GM19455 (cell line): ENCODE data around the gene CABS1.

ENCODE experiments used
- ATAC-seq: cut with Tn5 transposase; IDR thresholded peaks from one replicate; pipeline ENCODE4 v1.9.1; 2021; ENCODE audit not compliant: unreplicated experiment

CABS1 gene

GRCh38 chr4:70334681-70335080 is at the start of gene CABS1:
Gene CABS1 (plus strand): TSS chr4:70334981. CDS start chr4:70335040, 59 bp downstream.
- ATAC-seq, result no peak

DNA sequence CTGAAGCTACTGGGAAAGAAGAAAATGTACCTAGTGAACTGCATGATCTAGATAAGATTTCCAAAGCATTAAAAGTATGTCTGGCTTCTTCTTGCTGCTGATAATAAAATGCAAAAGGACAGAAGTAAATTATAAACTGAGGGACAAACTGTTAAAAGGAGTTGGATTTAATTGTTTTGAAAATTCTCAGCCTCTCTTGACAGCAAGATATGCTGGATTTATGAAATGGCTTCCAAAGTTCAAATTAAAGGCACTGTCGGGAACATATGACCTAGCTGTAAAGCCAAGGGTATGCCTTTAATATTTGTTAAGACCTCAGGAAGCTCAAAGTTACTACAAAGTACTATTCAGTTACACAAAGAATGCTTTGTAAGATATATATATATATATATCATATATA is 46.1 kb upstream of the CABS1 start:
- no peak for ATAC-seq

DNA sequence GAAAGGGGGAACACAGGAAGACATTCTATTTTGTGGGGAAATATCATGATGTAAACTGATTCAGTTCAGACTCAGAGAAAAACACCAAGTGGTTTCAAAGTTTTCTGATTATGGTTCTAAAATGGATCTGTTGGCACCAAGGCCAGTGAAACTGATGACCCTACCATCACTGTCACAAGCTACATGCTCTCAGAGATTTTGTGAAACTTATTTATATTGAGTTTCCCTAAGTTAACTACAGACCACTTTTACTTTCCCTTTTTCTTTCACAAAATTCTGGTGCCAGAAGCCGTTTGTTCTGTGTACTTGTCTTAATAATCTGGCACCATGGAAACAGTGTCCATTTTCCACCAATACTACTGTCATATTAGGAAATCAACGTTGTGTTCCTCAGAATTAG is 43.4 kb upstream of the CABS1 start:
- ATAC-seq, result no peak

DNA sequence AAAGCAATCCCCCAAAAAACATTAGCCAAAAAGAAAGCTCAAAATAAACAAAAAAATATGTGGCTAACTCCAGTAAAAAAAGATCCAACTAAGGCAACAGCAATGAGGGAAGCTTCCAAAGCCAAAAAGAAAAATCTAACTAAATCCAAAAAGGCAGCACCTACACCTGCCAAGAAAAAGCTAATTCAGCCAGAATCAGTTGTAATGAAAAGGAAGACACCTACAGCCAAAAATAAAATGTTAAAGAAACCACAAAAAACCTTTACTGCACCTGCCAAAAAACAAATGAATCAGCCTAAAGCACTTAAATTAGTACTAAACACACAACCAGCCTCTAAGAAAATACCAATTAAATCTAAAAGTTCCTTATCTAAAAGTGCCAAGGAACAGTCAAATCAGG is 37.2 kb upstream of the CABS1 start:
- no peak for ATAC-seq

GRCh38 chr4:70298051-70298450 is 36.7 kb upstream of the CABS1 start:
- no peak for ATAC-seq

- no peak for ATAC-seq
These were observed 35.1 kb upstream of the CABS1 start for GRCh38 chr4:70299643-70300042.

DNA sequence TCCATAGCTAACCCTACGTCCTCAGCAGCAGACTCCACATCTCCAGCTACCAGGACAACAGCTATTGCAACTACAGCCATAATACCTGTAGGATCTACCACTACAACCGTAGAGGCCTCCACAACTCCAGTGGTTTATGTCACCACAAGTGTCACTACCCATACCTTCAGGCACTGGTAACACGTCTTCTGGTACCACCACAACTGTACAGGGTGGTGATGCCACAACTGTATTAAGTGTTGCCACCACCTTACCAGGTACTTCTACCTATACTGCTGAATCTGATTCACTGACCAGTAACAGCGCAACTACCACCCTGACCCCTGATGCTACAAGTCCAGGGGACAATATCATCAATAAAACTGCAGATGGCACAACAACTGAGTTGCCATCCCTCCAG is 34.6 kb upstream of the CABS1 start:
- ATAC-seq, result no peak

- ATAC-seq, result no peak
These were observed 31.7 kb upstream of the CABS1 start for GRCh38 chr4:70303090-70303489.

DNA sequence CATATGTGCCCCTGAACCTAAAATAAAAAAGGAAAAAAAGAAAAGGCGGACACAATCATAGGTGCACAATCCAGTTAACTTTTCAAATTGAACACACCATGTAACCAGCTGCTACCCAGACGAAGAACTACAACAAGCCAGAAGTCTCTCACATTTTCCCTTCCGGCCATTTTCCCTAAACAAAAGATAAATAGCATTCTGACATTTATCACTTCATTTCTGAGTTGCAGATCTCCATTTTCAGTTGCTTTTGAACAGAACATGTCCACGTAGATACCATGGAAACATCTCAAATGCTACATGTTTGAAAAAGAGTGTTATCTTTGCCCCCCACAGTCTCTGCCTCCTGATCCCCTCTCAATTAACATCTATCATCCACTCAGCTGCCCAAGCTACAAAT is 29.2 kb upstream of the CABS1 start:
- ATAC-seq, result no peak

GRCh38 chr4:70306076-70306475 is 28.7 kb upstream of the CABS1 start:
- no peak for ATAC-seq

- no peak for ATAC-seq
These were observed 21.0 kb upstream of the CABS1 start for GRCh38 chr4:70313736-70314135.

GRCh38 chr4:70315928-70316327 is 18.9 kb upstream of the CABS1 start:
- ATAC-seq, result no peak

GRCh38 chr4:70326052-70326451 is 8.7 kb upstream of the CABS1 start:
- no peak for ATAC-seq

- no peak for ATAC-seq
These were observed 1.3 kb downstream of the CABS1 start for GRCh38 chr4:70336043-70336442.

GRCh38 chr4:70337886-70338420 is 3.2 kb downstream of the CABS1 start:
- no peak for ATAC-seq

GRCh38 chr4:70356185-70356584 is 21.4 kb downstream of the CABS1 start:
- no peak for ATAC-seq

- no peak for ATAC-seq
These were observed 24.4 kb downstream of the CABS1 start for GRCh38 chr4:70359115-70359661.

DNA sequence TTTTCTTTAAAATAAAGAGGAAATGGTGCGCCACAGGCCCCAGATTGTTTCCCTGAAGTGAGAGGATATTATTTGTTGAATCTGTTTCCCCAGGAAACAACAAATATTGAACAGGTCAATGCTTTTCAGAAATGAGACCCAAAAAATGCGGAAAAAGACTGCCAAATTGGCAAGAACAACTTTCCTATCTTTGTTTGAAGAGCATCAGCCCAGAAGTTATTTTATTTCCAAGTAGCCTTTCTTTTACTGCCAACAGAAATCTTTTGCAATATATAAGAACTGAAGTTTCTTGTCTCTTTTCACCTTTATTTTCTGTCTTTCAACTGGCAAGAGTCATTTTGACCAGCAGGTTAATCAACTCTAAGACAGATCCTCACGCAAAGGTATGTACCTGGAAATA is 25.7 kb downstream of the CABS1 start, which contains the start of gene SMR3A:
SMR3A (plus strand) TSS at position 301 of the 400 bp plus-strand sequence. CDS start 1,356 bp downstream, outside the sequence.
- ATAC-seq, result no peak

- ATAC-seq, result no peak
These were observed 29.2 kb downstream of the CABS1 start for GRCh38 chr4:70364002-70364401.

DNA sequence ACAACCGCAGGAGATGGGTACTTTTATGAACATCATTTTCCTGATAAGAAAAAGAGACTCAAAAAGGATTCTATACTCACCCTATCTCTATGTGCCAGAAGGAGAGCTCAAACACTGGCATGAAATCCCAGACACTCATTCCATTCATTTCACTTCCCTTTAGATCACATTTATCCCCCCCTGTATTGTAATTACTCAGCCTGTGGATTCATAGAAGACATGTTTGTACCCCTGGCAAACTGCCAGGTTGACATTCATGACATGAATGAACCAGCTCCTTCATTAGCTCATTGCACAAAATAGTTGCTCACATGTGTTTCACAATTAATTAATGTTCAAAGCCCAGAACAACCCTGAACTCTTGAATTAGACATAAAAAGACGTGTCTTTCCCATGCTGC is 30.7 kb downstream of the CABS1 start:
- ATAC-seq, result no peak

- no peak for ATAC-seq
These were observed 33.0 kb downstream of the CABS1 start for GRCh38 chr4:70367813-70368212.

GRCh38 chr4:70371987-70372386 is 37.2 kb downstream of the CABS1 start:
- no peak for ATAC-seq

DNA sequence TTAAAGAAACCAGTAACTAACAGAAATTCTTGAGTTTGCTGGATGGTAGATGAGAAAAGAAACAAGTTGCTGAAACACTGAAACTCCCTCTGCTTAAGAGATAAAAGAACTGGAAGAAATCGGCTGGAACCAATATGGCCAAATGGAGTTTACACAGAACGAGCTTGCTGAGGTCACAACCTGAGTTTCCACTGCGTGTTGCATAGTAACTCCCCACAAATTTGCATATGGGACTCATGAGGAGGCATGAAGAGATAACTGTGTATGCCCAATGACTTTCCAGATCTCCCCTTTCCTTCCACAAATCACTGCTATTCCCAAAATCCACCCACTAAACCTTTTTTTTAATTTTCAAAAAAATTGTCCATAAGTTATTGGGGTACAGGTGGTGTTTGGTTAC is 38.0 kb downstream of the CABS1 start:
- no peak for ATAC-seq
